ENCODE data around the gene AFF1. TPM values are rescaled to one million over a fixed set of nuclear protein-coding genes. Genes with fewer than 3 reads are reported as not detected.

AFF1 gene
- polyA plus RNA-seq, 1 donor (not counting 4 experiments of a cell fraction or from before 2014, with no cell fraction given): 14.4 TPM

GRCh38 chr4:87056881-87057280, 122.1 kb downstream of the AFF1 start:
- Histone ChIP-seq H3K9me3 (ENCODE audit: control insufficient read depth, low read depth, low read length) (no peaks in the 10 kb centered on the region), H3K79me2 (ENCODE audit: control insufficient read depth, insufficient read depth, low read length) (peaks cover 6% of the 10 kb centered on the region), H3K4me3 (ENCODE audit: control insufficient read depth in 2 of 3, extremely low read depth in 1 of 3, insufficient read depth in 2 of 3, low read depth in 1 of 3, low read length in 3 of 3) (no peak overlapping the region), H3K4me2 (ENCODE audit: control insufficient read depth, extremely low read depth, insufficient read depth, low read depth, low read length) (no peak overlapping the region), H4K20me1 (ENCODE audit: control insufficient read depth, extremely low read depth, insufficient read depth, low read length) (peaks cover 7% of the 10 kb centered on the region), H3K9ac (ENCODE audit: control insufficient read depth, extremely low read depth, insufficient read depth, low read length) (no peak overlapping the region), H3K4me1 (ENCODE audit: control insufficient read depth, extremely low read depth, insufficient read depth, low read length) (peaks cover 29% of the 10 kb centered on the region), H3K27me3 (ENCODE audit: control insufficient read depth, extremely low read depth, insufficient read depth, low read length) (no peaks in the 10 kb centered on the region), H3K27ac (ENCODE audit: control insufficient read depth, insufficient read depth, low read length) (no peak overlapping the region), H3K9me1 (ENCODE audit: control insufficient read depth, extremely low read depth, insufficient read depth, low read length) (no peaks in the 10 kb centered on the region), H2AFZ (ENCODE audit: control insufficient read depth, low read length) (no peak overlapping the region), H3K36me3 (ENCODE audit: control insufficient read depth in 2 of 2, extremely low read depth in 1 of 2, insufficient read depth in 2 of 2, low read length in 2 of 2) (no peaks in the 10 kb centered on the region)
- TF ChIP-seq EZH2 (IDR thresholded peaks at IDR 0.05; ENCODE audit: low read length) (no peak), CTCF (optimal IDR thresholded peaks at IDR 0.05 in 1 of 3, IDR thresholded peaks at IDR 0.05 in 1 of 3, conservative IDR thresholded peaks at IDR 0.05 in 1 of 3; ENCODE audit: extremely low read depth in 1 of 3, insufficient read depth in 2 of 3, low read length in 3 of 3) (no peak)
- no peak for FAIRE-seq
- dilution Hi-C loops (cut with MboI; ENCODE audit: extremely low pct_ligation_motif_present, low sequenced_read_pairs): no loop called here
- no peak for DNase-seq (ENCODE audit: low read depth, low spot score)

DNA sequence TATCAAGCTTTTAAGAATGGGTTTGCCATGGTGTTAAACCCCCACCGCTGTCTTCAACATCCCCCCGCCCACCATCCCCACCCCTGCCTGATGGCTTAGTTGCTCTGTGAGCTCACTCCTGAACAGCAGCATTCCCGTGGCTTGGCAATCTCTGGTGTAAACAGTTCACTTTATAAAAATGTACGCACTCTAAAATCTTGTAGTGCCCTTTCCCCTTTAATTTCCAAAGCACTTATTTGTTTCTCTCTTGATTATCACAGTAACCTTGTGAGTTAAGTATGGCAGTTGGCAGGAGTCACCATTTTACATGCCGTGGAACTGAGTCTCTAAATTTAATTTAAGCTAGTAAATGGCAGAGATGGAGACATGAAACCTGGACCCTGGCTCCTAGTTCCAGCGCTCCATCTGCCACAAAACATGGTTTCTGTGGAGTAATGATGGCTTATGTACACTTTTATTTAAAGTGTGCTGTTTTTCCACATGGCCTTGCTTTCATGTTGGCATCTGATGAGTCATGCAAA, 123.1 kb downstream of the AFF1 start:
- Histone ChIP-seq H3K27me3 (ENCODE audit: control insufficient read depth, extremely low read depth, insufficient read depth, low read length) (no peaks in the 10 kb centered on the region), H3K9me1 (ENCODE audit: control insufficient read depth, extremely low read depth, insufficient read depth, low read length) (no peaks in the 10 kb centered on the region), H3K36me3 (ENCODE audit: control insufficient read depth in 2 of 2, extremely low read depth in 1 of 2, insufficient read depth in 2 of 2, low read length in 2 of 2) (no peaks in the 10 kb centered on the region), H3K9me3 (ENCODE audit: control insufficient read depth, low read depth, low read length) (no peaks in the 10 kb centered on the region), H3K27ac (ENCODE audit: control insufficient read depth, insufficient read depth, low read length) (no peak overlapping the region), H3K4me2 (ENCODE audit: control insufficient read depth, extremely low read depth, insufficient read depth, low read depth, low read length) (no peak overlapping the region), H3K4me3 (ENCODE audit: control insufficient read depth in 2 of 3, extremely low read depth in 1 of 3, insufficient read depth in 2 of 3, low read depth in 1 of 3, low read length in 3 of 3) (no peak overlapping the region), H3K9ac (ENCODE audit: control insufficient read depth, extremely low read depth, insufficient read depth, low read length) (no peak overlapping the region), H3K4me1 (ENCODE audit: control insufficient read depth, extremely low read depth, insufficient read depth, low read length) (peaks cover 33% of the 10 kb centered on the region), H4K20me1 (ENCODE audit: control insufficient read depth, extremely low read depth, insufficient read depth, low read length) (peaks cover 7% of the 10 kb centered on the region), H2AFZ (ENCODE audit: control insufficient read depth, low read length) (no peak overlapping the region), H3K79me2 (ENCODE audit: control insufficient read depth, insufficient read depth, low read length) (peaks cover 8% of the 10 kb centered on the region)
- FAIRE-seq (no peak), DNase-seq (ENCODE audit: low read depth, low spot score) (no peak)
- dilution Hi-C loops (cut with MboI; ENCODE audit: extremely low pct_ligation_motif_present, low sequenced_read_pairs): no loop called here
- TF ChIP-seq CTCF (optimal IDR thresholded peaks at IDR 0.05 in 1 of 3, IDR thresholded peaks at IDR 0.05 in 1 of 3, conservative IDR thresholded peaks at IDR 0.05 in 1 of 3; ENCODE audit: extremely low read depth in 1 of 3, insufficient read depth in 2 of 3, low read length in 3 of 3) (no peak), EZH2 (IDR thresholded peaks at IDR 0.05; ENCODE audit: low read length) (no peak)

Data from keratinocyte (primary cell).